Activated CD4-positive, alpha-beta T cell treated with anti-CD3 and anti-CD28 coated beads, Interleukin-2, amount 10 ng/mL, durations not matched to agents 24 days and 14 days (primary cell): ENCODE results near the gene AOC2. TPM values are rescaled to one million over a fixed set of nuclear protein-coding genes. Genes with fewer than 3 reads are reported as not detected.
"Not testable (repeated sequence)": the region's sequence is repeated elsewhere in the genome, so short reads cannot be mapped to it uniquely, and the experiment has no call there.

Experiments
- DNase-seq: peaks from one replicate; pipeline ENCODE4 v3.0.0; 2022
- H3K27ac Mint-ChIP-seq: one replicate; pipeline ENCODE4 v1.8.0; 2022; ENCODE audit warnings: mild to moderate bottlenecking, mixed read lengths
- H3K27me3 Mint-ChIP-seq: one replicate; pipeline ENCODE4 v1.8.0; 2022; ENCODE audit warnings: mixed read lengths
- H3K36me3 Mint-ChIP-seq: one replicate; pipeline ENCODE4 v1.8.0; 2022; ENCODE audit warnings: low read depth, mild to moderate bottlenecking, mixed read lengths
- H3K4me1 Mint-ChIP-seq: one replicate; pipeline ENCODE4 v1.8.0; 2021; ENCODE audit warnings: mixed read lengths
- H3K4me3 Mint-ChIP-seq: one replicate; pipeline ENCODE4 v1.8.0; 2022; ENCODE audit warnings: mild to moderate bottlenecking, moderate library complexity, mixed read lengths
- H3K9me3 Mint-ChIP-seq: one replicate; pipeline ENCODE4 v1.8.0; 2021; ENCODE audit warnings: mixed read lengths
- intact Hi-C: fragments of 100-400 bp; cut with micrococcal nuclease; formaldehyde crosslinking; loops from one replicate; pipeline ENCODE4 v1.15.1; 2023
- total RNA-seq: library from RNA; stranded (reverse); gene quantifications from 2 replicates; pipeline ENCODE4 v1.2.3, GENCODE V29; 2022

AOC2 gene
- total RNA-seq, 1 donor from 2014 or later, result 3.3 TPM

DNA sequence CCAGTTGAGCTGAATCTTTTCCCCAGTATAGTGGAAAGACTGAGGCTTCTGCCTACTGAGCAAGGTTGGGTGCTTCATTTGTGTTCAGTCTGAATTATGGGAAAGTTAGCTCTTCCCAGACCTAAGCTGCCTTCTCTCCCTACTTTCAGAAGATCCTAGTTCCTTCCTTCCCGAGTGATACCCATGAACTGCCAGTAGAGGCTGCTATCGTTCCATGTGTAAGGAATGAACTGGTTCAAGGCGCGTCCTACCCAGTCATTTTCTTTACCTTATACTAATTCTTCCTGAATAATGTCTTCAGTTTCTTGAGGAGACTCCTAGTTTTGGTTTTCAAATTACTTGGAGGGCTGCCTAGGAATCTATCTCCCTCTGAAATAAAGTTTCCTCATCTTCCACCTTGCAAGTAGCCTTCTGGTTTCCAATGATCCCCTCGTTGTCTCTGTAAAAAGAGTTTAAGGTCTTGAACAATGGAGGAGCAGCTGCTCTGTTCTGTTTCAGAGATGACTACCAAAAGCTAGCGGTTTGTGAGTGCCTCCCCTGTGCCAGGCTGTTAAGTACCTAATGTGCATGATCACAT, 934 bp upstream of the AOC2 start:
- Mint-ChIP-seq H3K4me1 (peaks cover 12% of the 10 kb centered on the region), H3K27me3 (no peaks in the 10 kb centered on the region), H3K36me3 (peaks cover 62% of the 10 kb centered on the region), H3K4me3 (no peak overlapping the region), H3K9me3 (no peaks in the 10 kb centered on the region), H3K27ac (no peak overlapping the region)
- DNase-seq, result peak; percentile 67
- intact Hi-C loops, result loop anchor here (5.0 kb wide), 1 partner anchor 84 kb away; no protein-coding TSS in a partner anchor

- peaks cover 12% of the 10 kb centered on the region for H3K4me1 Mint-ChIP-seq
- H3K27me3 Mint-ChIP-seq, result no peaks in the 10 kb centered on the region
- no peak overlapping the region for H3K27ac Mint-ChIP-seq
- no peak overlapping the region for H3K4me3 Mint-ChIP-seq
- H3K36me3 Mint-ChIP-seq, result peaks cover 50% of the 10 kb centered on the region
- intact Hi-C loops, result loop anchor here (5.0 kb wide), 1 partner anchor 82 kb away; no protein-coding TSS in a partner anchor
- no peaks in the 10 kb centered on the region for H3K9me3 Mint-ChIP-seq
- no peak for DNase-seq
Observed at GRCh38 chr17:42844761-42845555, 578 bp downstream of the AOC2 start.

- H3K27me3 Mint-ChIP-seq, result no peaks in the 10 kb centered on the region
- DNase-seq, result no peak
- no peak overlapping the region for H3K4me3 Mint-ChIP-seq
- no peak overlapping the region for H3K27ac Mint-ChIP-seq
- intact Hi-C loops, result no loop called here
- H3K4me1 Mint-ChIP-seq, result peaks cover 15% of the 10 kb centered on the region
- H3K36me3 Mint-ChIP-seq, result peaks cover 50% of the 10 kb centered on the region
- H3K9me3 Mint-ChIP-seq, result no peaks in the 10 kb centered on the region
Observed at GRCh38 chr17:42845556-42845917, 1.2 kb downstream of the AOC2 start.

- no peak for DNase-seq
- peaks cover 47% of the 10 kb centered on the region for H3K36me3 Mint-ChIP-seq
- H3K9me3 Mint-ChIP-seq, result no peaks in the 10 kb centered on the region
- H3K4me3 Mint-ChIP-seq, result peak overlapping the region; percentile 25
- intact Hi-C loops, result no loop called here
- H3K4me1 Mint-ChIP-seq, result peaks cover 15% of the 10 kb centered on the region
- peak overlapping the region; percentile 85 for H3K27ac Mint-ChIP-seq
- no peaks in the 10 kb centered on the region for H3K27me3 Mint-ChIP-seq
Observed at GRCh38 chr17:42845918-42846593, 1.7 kb downstream of the AOC2 start.

GRCh38 chr17:42846594-42847280, 2.4 kb downstream of the AOC2 start:
- no peaks in the 10 kb centered on the region for H3K27me3 Mint-ChIP-seq
- peaks cover 41% of the 10 kb centered on the region for H3K36me3 Mint-ChIP-seq
- DNase-seq, result no peak
- H3K9me3 Mint-ChIP-seq, result no peaks in the 10 kb centered on the region
- peaks cover 15% of the 10 kb centered on the region for H3K4me1 Mint-ChIP-seq
- intact Hi-C loops, result no loop called here
- peak overlapping the region; percentile 20 for H3K27ac Mint-ChIP-seq
- no peak overlapping the region for H3K4me3 Mint-ChIP-seq

- Mint-ChIP-seq H3K9me3 (no peaks in the 10 kb centered on the region), H3K27me3 (no peaks in the 10 kb centered on the region), H3K27ac (no peak overlapping the region), H3K4me3 (no peak overlapping the region), H3K4me1 (peaks cover 12% of the 10 kb centered on the region), H3K36me3 (peaks cover 29% of the 10 kb centered on the region)
- intact Hi-C loops, result no loop called here
- DNase-seq, result no peak
Observed at GRCh38 chr17:42848093-42848492, 3.7 kb downstream of the AOC2 start.

- no peaks in the 10 kb centered on the region for H3K9me3 Mint-ChIP-seq
- H3K4me1 Mint-ChIP-seq, result peaks cover 12% of the 10 kb centered on the region
Observed at GRCh38 chr17:42849031-42849430, 4.7 kb downstream of the AOC2 start.

GRCh38 chr17:42849451-42850181, 5.2 kb downstream of the AOC2 start:
- intact Hi-C loops, result no loop called here
- H3K27ac Mint-ChIP-seq, result no peak overlapping the region
- no peak for DNase-seq
- H3K27me3 Mint-ChIP-seq, result no peaks in the 10 kb centered on the region
- H3K4me3 Mint-ChIP-seq, result no peak overlapping the region
- peaks cover 12% of the 10 kb centered on the region for H3K4me1 Mint-ChIP-seq
- H3K9me3 Mint-ChIP-seq, result no peaks in the 10 kb centered on the region
- H3K36me3 Mint-ChIP-seq, result peaks cover 14% of the 10 kb centered on the region

More at GRCh38 chr17:42849031-42849430, 4.7 kb downstream of the AOC2 start:
- Mint-ChIP-seq H3K4me3 (no peak overlapping the region), H3K27me3 (no peaks in the 10 kb centered on the region), H3K27ac (no peak overlapping the region), H3K36me3 (peaks cover 20% of the 10 kb centered on the region)
- intact Hi-C loops, result no loop called here
- DNase-seq, result no peak

DNA sequence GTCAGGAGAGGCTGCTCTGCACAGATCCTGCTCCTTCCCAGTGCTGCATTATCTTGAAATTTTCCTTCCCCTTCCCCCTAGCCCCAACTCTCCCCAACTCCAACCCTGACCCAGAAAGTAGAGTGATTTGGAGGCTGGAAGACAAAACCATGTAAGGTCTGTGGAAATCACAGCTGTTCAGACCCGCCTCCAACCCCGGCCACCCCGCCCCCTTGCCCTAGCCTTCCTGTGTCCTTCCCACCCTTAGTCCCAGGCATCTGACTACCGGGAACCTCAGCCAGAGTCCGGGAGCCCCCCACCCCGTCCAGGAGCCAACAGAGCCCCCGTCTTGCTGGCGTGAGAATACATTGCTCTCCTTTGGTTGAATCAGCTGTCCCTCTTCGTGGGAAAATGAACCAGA, 6.6 kb downstream of the AOC2 start, which contains the start of gene AOC3:
AOC3 (plus strand) TSS at position 246 of the 400 bp plus-strand sequence; CDS start at position 391, 145 bp downstream.
- H3K9me3 Mint-ChIP-seq, result no peaks in the 10 kb centered on the region
- H3K4me3 Mint-ChIP-seq, result no peak within 1 kb of the TSS
- H3K27ac Mint-ChIP-seq, result no peak within 1 kb of the TSS
- intact Hi-C loops, result no loop called here
- peaks cover 4% of the 10 kb centered on the region for H3K36me3 Mint-ChIP-seq
- DNase-seq, result no peak
- no peaks in the 10 kb centered on the region for H3K27me3 Mint-ChIP-seq
- peaks cover 6% of the 10 kb centered on the region for H3K4me1 Mint-ChIP-seq

DNA sequence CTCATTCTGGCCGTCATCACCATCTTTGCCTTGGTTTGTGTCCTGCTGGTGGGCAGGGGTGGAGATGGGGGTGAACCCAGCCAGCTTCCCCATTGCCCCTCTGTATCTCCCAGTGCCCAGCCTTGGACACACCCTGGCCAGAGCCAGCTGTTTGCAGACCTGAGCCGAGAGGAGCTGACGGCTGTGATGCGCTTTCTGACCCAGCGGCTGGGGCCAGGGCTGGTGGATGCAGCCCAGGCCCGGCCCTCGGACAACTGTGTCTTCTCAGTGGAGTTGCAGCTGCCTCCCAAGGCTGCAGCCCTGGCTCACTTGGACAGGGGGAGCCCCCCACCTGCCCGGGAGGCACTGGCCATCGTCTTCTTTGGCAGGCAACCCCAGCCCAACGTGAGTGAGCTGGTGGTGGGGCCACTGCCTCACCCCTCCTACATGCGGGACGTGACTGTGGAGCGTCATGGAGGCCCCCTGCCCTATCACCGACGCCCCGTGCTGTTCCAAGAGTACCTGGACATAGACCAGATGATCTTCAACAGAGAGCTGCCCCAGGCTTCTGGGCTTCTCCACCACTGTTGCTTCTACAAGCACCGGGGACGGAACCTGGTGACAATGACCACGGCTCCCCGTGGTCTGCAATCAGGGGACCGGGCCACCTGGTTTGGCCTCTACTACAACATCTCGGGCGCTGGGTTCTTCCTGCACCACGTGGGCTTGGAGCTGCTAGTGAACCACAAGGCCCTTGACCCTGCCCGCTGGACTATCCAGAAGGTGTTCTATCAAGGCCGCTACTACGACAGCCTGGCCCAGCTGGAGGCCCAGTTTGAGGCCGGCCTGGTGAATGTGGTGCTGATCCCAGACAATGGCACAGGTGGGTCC, 7.2 kb downstream of the AOC2 start:
- intact Hi-C loops, H3K27ac Mint-ChIP-seq, DNase-seq, H3K36me3 Mint-ChIP-seq, H3K4me3 Mint-ChIP-seq, H3K27me3 Mint-ChIP-seq, H3K9me3 Mint-ChIP-seq, H3K4me1 Mint-ChIP-seq: not testable (repeated sequence)

DNA sequence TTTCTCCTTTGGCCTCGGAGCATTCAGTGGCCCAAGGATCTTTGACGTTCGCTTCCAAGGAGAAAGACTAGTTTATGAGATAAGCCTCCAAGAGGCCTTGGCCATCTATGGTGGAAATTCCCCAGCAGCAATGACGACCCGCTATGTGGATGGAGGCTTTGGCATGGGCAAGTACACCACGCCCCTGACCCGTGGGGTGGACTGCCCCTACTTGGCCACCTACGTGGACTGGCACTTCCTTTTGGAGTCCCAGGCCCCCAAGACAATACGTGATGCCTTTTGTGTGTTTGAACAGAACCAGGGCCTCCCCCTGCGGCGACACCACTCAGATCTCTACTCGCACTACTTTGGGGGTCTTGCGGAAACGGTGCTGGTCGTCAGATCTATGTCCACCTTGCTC, 8.0 kb downstream of the AOC2 start:
- H3K4me1 Mint-ChIP-seq, result peaks cover 3% of the 10 kb centered on the region
- H3K27me3 Mint-ChIP-seq, result no peaks in the 10 kb centered on the region
- DNase-seq, result no peak
- no peaks in the 10 kb centered on the region for H3K36me3 Mint-ChIP-seq
- H3K9me3 Mint-ChIP-seq, result no peaks in the 10 kb centered on the region
- no peak overlapping the region for H3K4me3 Mint-ChIP-seq
- intact Hi-C loops, result no loop called here
- no peak overlapping the region for H3K27ac Mint-ChIP-seq

- intact Hi-C loops, result no loop called here
- H3K36me3 Mint-ChIP-seq, result no peaks in the 10 kb centered on the region
- DNase-seq, result no peak
- no peak overlapping the region for H3K27ac Mint-ChIP-seq
- no peak overlapping the region for H3K4me3 Mint-ChIP-seq
- peaks cover 3% of the 10 kb centered on the region for H3K4me1 Mint-ChIP-seq
- no peaks in the 10 kb centered on the region for H3K9me3 Mint-ChIP-seq
- no peaks in the 10 kb centered on the region for H3K27me3 Mint-ChIP-seq
Observed at GRCh38 chr17:42853004-42853403, 8.6 kb downstream of the AOC2 start.
